Measurements from ENCODE around the gene ZNF436.

- TF ChIP-seq, protein P1, sequence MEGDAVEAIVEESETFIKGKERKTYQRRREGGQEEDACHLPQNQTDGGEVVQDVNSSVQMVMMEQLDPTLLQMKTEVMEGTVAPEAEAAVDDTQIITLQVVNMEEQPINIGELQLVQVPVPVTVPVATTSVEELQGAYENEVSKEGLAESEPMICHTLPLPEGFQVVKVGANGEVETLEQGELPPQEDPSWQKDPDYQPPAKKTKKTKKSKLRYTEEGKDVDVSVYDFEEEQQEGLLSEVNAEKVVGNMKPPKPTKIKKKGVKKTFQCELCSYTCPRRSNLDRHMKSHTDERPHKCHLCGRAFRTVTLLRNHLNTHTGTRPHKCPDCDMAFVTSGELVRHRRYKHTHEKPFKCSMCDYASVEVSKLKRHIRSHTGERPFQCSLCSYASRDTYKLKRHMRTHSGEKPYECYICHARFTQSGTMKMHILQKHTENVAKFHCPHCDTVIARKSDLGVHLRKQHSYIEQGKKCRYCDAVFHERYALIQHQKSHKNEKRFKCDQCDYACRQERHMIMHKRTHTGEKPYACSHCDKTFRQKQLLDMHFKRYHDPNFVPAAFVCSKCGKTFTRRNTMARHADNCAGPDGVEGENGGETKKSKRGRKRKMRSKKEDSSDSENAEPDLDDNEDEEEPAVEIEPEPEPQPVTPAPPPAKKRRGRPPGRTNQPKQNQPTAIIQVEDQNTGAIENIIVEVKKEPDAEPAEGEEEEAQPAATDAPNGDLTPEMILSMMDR (IDR thresholded peaks at IDR 0.05) = no peak
- TF ChIP-seq POLR2A (IDR thresholded peaks at IDR 0.05) = no peak
These were observed 44.2 kb downstream of the ZNF436 start for GRCh38 chr1:23325393-23325792.
